ENCODE measurements around the gene C16orf74. TPM values are rescaled to one million over a fixed set of nuclear protein-coding genes. Genes with fewer than 3 reads are reported as not detected.

C16orf74 gene
- total and polyA plus RNA-seq, 4 donors = 2.6 to 7.9 (median 3.4) TPM

- no peak for TF ChIP-seq CTCF (IDR thresholded peaks at IDR 0.05; ENCODE audit: control extremely low read depth, extremely low read depth)
- Histone ChIP-seq H3K4me1 (ENCODE audit: control insufficient read depth in 5 of 5, insufficient read depth in 5 of 5, low read length in 5 of 5) (peaks cover 0 to 3% (median 0%) of the 10 kb centered on the region in 5 donors), H3K27ac (ENCODE audit: low read depth in 1 of 2, low read length in 1 of 2) (no peak overlapping the region), H3K27me3 (ENCODE audit: control insufficient read depth in 3 of 3, insufficient read depth in 3 of 3, low read length in 2 of 3) (no peaks in the 10 kb centered on the region), H3K4me3 (no peak overlapping the region), H3K9me3 (ENCODE audit: control insufficient read depth in 4 of 4, insufficient read depth in 3 of 4, low read length in 3 of 4) (no peaks in the 10 kb centered on the region), H3K9ac (ENCODE audit: insufficient read depth in 1 of 2, low read length in 2 of 2) (no peak overlapping the region), H3K36me3 (ENCODE audit: control insufficient read depth in 4 of 4, insufficient read depth in 4 of 4, low read length in 4 of 4) (peaks cover 6 to 25% (median 22%) of the 10 kb centered on the region in 4 donors)
- DNase-seq = no peak
- ATAC-seq (ENCODE audit: insufficient read depth, low FRiP score) = no peak
- 90 to 92% methylated on average over 11 of the region's 11 CpGs for WGBS, 2 donors
Observed at GRCh38 chr16:85788819-85789218, 37.9 kb upstream of the C16orf74 start.

- Histone ChIP-seq H3K9me3 (ENCODE audit: control insufficient read depth in 4 of 4, insufficient read depth in 3 of 4, low read length in 3 of 4) (no peaks in the 10 kb centered on the region), H3K27me3 (ENCODE audit: control insufficient read depth in 3 of 3, insufficient read depth in 3 of 3, low read length in 2 of 3) (no peaks in the 10 kb centered on the region), H3K4me1 (ENCODE audit: control insufficient read depth in 5 of 5, insufficient read depth in 5 of 5, low read length in 5 of 5) (peaks cover 0 to 13% (median 0%) of the 10 kb centered on the region in 5 donors), H3K27ac (ENCODE audit: low read depth in 1 of 2, low read length in 1 of 2) (no peak overlapping the region), H3K36me3 (ENCODE audit: control insufficient read depth in 4 of 4, insufficient read depth in 4 of 4, low read length in 4 of 4) (peaks cover 6 to 25% (median 21%) of the 10 kb centered on the region in 4 donors), H3K4me3 (no peak overlapping the region), H3K9ac (ENCODE audit: insufficient read depth in 1 of 2, low read length in 2 of 2) (no peak overlapping the region)
- DNase-seq (no peak), ATAC-seq (ENCODE audit: insufficient read depth, low FRiP score) (no peak)
- WGBS, 2 donors = 88 to 91% methylated on average over 2 of the region's 2 CpGs
- no peak for TF ChIP-seq CTCF (IDR thresholded peaks at IDR 0.05; ENCODE audit: control extremely low read depth, extremely low read depth)
Observed at GRCh38 chr16:85785927-85786326, 35.0 kb upstream of the C16orf74 start.

- TF ChIP-seq CTCF (IDR thresholded peaks at IDR 0.05; ENCODE audit: control extremely low read depth, extremely low read depth) = no peak
- Histone ChIP-seq H3K36me3 (ENCODE audit: control insufficient read depth in 4 of 4, insufficient read depth in 4 of 4, low read length in 4 of 4) (peaks cover 11 to 36% (median 26%) of the 10 kb centered on the region in 4 donors), H3K4me3 (no peak overlapping the region), H3K9me3 (ENCODE audit: control insufficient read depth in 4 of 4, insufficient read depth in 3 of 4, low read length in 3 of 4) (no peaks in the 10 kb centered on the region), H3K9ac (ENCODE audit: insufficient read depth in 1 of 2, low read length in 2 of 2) (no peak overlapping the region), H3K4me1 (ENCODE audit: control insufficient read depth in 5 of 5, insufficient read depth in 5 of 5, low read length in 5 of 5) (peaks cover 0 to 13% (median 0%) of the 10 kb centered on the region in 5 donors), H3K27ac (ENCODE audit: low read depth in 1 of 2, low read length in 1 of 2) (no peak overlapping the region), H3K27me3 (ENCODE audit: control insufficient read depth in 3 of 3, insufficient read depth in 3 of 3, low read length in 2 of 3) (no peaks in the 10 kb centered on the region)
- ATAC-seq (ENCODE audit: insufficient read depth, low FRiP score) = no peak
- no peak for DNase-seq
- WGBS, 2 donors = 98% methylated on average over 2 of the region's 2 CpGs
Observed at GRCh38 chr16:85784813-85785212, 33.9 kb upstream of the C16orf74 start.

GRCh38 chr16:85783441-85783840 lies 32.5 kb upstream of the C16orf74 start:
- TF ChIP-seq CTCF (IDR thresholded peaks at IDR 0.05; ENCODE audit: control extremely low read depth, extremely low read depth) = no peak
- Histone ChIP-seq H3K4me1 (ENCODE audit: control insufficient read depth in 5 of 5, insufficient read depth in 5 of 5, low read length in 5 of 5) (peaks cover 0 to 13% (median 2%) of the 10 kb centered on the region in 5 donors), H3K9me3 (ENCODE audit: control insufficient read depth in 4 of 4, insufficient read depth in 3 of 4, low read length in 3 of 4) (no peaks in the 10 kb centered on the region), H3K27ac (ENCODE audit: low read depth in 1 of 2, low read length in 1 of 2) (no peak overlapping the region), H3K27me3 (ENCODE audit: control insufficient read depth in 3 of 3, insufficient read depth in 3 of 3, low read length in 2 of 3) (no peaks in the 10 kb centered on the region), H3K9ac (ENCODE audit: insufficient read depth in 1 of 2, low read length in 2 of 2) (no peak overlapping the region), H3K4me3 (no peak overlapping the region), H3K36me3 (ENCODE audit: control insufficient read depth in 4 of 4, insufficient read depth in 4 of 4, low read length in 4 of 4) (peaks cover 16 to 38% (median 31%) of the 10 kb centered on the region in 4 donors)
- 74 to 88% methylated on average over 8 of the region's 8 CpGs for WGBS, 2 donors
- ATAC-seq (ENCODE audit: insufficient read depth, low FRiP score) = no peak
- no peak for DNase-seq

All from lung (tissue), 12 donors.